HL-60/S4 treated with retinoic acid at 250 ng/mL for 4 days and 3 days (cell line): ENCODE results near the gene NFRKB.

Source experiments
- in situ Hi-C: fragments of 300-500 bp; cut with MboI; formaldehyde crosslinking; loops from 2 replicates; pipeline ENCODE4 v1.7.0; 2022; ENCODE audit warnings: low sequenced_read_pairs

Gene NFRKB

DNA sequence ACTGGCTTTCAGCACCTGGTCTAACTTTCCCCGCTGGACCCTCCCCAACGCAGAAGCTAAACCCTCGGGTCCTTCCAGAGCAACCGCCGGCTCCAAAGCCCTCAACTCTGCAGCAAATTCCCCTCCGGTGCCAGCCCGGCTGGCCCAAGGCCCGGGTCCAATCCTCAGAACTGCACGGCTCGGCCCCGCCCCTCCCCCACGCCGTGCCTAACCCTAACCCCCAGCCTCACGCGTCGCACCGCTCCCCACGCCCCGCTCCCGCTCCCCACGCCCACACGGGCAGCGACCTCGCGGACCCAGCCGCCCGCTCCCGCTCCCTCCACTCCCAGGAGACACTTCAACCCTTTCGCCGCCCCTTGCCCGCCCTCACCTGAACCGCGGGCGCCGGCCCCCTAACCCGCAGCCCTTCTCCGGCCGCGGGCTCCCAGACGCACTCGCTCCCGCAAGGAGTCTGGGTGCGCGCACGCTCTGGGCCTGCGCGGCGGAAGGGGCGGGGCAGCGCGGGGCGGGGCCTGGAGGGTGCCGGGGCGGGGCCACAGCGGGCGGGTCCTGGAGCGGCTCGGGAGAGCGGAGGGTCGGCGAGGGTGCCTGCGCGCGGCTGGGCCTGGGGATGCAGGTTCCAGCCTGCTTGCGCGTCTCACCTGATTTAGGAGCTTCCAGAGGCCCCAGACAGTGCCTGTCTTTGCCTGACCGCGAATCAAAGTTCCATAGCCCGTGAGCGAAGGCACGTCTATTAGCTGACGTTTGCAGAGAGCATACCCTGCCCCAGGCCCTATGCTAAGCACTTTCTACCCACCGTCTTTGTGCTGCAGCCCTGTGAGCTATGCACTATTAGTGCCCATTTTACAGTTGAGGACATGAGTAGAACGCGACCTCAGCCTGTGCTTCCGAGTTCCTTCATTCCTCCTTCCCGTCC is at the start of gene NFRKB:
Gene NFRKB (minus strand): TSS at position 453 of the 916 bp plus-strand sequence. CDS start 2,729 bp downstream, outside the sequence.
- in situ Hi-C loops, result no loop called here

DNA sequence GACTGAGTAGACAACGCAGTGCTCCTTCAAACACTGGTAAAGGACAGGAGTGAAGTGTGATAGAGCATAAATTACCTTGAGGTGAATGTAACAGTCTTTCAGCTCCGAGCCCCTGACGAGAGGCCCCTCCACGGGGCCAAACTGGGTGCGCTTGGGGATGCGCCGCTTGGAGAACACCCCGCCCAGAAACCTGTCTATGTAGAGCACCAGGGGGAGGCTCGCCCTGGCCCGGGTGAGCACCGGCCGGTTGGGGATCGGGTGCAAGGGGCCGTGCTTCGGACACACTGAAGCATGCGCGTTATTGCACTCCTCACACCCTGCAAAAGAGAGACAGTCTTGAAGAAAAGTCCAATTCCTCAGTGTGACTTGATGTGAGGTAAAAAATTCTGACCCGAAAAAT is 49.3 kb upstream of the NFRKB start:
- in situ Hi-C loops, result no loop called here

DNA sequence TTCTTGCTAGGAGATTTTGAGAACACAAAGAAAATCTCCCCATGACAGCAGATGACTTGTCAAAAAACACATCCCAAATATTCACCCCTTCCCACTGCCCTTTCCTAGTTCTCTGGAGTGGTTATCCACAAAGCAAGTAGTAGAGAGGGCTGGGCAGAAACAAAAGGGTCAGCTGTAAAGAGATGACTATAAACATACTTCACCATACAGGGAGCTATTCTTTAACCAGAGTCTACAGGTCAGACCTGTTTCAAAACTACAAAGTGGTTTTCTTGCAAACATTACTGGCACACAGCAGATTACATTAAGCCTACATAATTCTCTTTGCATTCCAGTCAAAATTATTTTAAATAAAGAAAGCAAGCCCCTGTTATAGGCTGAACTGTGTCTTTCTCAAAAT is 47.7 kb upstream of the NFRKB start:
- in situ Hi-C loops, result no loop called here

DNA sequence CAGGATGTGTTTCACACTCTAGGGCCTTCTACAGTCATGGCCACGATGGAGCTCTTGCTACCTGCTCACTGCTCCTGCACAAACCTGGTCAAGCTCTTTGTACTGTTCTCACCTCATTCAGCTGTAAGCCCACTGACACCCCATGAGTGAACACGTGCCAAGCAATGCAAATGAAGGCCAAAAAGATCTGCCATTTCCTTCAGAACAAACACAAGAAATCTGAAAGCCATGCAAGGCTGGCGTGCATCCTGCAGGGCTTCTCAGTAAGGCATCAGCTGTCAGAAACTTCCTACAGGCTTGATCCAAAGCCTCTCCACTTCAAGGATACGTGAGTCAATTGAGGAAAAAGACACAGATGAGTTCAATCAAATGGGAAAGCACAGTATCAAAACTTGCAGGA is 44.1 kb upstream of the NFRKB start:
- in situ Hi-C loops, result no loop called here

DNA sequence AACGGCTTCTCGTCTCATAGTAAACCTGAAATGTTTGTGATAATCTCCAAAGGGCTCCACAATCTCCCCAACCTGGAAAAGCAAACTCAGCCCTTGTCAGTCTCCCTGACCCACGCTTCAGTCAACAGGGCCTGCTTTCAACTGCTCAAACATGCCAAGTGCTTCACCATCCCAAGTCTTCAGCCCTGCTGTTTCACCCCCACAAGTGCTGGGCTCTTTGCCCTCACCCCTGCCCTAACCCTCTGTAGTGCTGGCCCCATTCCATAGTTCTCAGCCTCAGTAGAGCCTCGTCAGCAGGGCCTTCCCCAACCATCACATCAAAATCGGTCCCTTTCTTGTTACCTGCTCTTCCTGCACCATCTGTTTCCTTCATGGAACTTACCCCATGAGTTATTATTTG is 43.4 kb upstream of the NFRKB start:
- in situ Hi-C loops, result no loop called here

DNA sequence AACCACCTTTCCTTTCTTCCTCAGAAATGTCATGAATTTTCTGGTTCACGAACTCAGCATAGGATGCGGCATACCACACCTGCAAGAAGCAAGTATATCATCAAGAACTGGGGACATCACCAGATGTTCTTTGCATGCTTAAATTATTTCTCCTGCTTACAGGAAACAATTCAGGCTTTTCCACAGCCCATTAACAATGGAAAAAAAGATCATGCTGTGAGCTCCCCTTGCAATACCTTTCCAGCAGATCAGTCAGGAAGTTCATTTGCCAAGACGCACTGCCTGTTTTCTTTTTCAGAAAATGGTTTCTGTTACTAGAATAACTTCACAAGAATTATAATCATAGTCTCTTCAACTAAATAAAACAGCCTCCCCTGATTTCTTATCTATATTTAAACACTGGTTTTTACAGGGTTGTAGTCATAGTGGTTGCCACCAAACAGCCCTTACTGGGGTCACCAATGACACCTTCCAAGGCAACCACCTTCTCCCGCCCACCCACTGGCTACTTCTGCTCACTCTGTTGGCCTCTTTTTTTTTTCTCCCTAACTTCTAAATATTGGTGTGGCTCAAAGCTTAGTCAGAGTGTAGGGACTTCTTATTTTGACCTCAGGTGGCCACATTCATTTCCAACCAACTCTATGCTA is 42.3 kb upstream of the NFRKB start:
- in situ Hi-C loops, result no loop called here

DNA sequence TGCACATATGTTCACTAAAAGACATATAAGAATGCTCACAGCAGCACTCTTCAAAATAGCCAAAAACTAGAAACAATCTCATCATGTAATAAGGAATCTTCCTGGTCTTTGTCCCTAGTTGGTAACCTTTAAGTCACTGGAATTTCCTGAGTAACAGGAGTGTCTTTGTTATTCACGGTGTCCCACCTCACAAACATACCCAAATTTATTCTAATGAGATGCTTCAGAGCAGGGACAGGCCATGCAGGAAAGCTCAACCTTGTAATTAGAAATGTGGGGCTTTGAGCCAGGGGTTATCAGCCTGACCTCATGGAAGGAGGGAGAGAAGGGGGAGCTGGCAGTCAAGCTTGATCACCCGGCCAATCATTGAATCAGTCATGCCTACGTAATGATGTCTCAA is 40.3 kb upstream of the NFRKB start:
- in situ Hi-C loops, result no loop called here

DNA sequence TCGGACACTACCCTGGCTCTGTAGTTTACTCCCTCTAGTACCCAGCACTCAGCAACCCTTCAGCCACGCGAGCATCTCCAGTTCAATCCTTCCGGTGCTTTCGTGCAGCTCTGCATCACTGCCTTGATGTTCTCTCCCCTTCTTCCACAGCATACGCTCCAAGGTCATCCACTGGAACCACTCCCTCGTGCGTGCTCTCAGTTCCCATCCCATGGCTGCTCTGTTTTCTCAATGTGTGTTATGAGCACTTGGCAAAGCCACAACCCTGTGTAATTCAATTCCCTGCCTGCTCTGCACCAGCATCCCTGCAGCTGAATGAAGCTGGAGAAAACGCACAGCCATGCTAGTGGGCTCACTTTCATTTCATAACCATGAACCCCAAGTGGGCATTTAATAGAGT is 38.5 kb upstream of the NFRKB start:
- in situ Hi-C loops, result loop anchor here (5.0 kb wide), 1 partner anchor 198 kb away; no protein-coding TSS in a partner anchor

DNA sequence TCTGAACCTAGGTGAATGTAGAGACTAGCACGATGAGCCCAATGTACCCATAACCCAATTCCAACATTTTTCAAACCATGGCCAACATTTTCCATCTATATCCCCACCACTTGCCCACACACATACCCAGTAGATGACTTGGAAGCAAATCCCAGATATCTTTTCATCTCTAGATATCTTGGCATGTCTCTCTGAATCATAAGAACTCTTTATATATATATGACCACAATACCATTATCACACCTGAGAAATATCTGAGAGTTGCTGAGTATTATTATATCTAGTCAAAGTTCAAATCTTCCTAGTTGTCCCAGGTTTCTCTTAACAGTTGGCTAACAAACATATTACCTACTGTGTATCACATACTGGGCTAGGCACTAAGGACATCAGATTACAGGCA is 37.9 kb upstream of the NFRKB start:
- in situ Hi-C loops, result loop anchor here (5.0 kb wide), 1 partner anchor 199 kb away; no protein-coding TSS in a partner anchor

DNA sequence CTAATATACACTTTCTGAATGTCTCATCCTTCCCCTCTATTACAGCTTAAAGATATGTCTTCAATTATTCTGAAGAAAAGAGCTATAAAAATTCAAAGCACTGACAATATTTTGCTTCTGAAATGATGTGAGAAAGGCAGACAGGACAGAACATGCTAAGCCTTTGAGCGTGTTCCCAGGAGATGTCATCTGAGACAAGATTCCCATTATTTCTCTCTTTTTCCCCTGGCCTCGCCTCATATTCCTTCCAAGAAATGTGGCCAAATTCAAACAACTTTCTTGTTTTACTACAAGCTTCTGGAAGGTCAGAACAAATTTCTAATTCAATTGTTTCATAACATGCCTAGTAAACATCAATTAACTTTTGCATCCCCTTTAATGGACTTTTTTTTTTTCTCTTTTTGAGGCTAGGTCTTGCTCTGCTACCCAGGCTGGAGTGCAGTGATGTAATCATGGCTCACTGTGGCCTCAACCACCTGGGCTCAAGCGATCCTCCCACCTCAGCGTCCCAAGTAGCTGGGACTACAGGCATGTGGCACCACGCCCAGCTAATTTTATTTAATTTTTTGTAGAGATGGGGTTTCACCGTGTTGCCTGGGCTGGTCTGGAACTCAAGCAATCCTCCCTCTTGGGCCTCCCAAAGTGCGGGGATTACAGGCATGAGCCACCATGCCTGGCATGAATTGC is 37.1 kb upstream of the NFRKB start:
- in situ Hi-C loops, result loop anchor here (5.0 kb wide), 1 partner anchor 200 kb away; no protein-coding TSS in a partner anchor

DNA sequence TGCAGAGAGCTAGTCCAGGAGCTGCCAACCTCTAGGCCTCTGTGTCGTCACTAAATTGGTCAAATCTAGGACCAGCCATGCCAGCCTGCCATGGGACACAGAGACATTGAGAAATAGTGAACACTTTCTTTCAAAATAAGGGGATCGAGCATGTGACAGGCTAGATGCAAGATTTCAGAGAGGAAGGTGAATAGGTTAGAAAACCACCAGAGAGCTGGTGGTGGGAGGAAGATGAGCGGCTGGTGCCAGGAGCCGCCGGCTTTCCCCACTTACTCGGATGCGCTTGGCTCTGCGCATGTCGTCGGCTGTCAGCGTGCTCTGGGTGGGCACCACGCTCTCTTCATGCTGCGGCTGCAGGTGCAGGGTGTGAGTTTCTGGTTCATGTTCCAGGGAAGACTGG is 35.4 kb upstream of the NFRKB start:
- in situ Hi-C loops, result loop anchor here (5.0 kb wide), 1 partner anchor 202 kb away; no protein-coding TSS in a partner anchor

DNA sequence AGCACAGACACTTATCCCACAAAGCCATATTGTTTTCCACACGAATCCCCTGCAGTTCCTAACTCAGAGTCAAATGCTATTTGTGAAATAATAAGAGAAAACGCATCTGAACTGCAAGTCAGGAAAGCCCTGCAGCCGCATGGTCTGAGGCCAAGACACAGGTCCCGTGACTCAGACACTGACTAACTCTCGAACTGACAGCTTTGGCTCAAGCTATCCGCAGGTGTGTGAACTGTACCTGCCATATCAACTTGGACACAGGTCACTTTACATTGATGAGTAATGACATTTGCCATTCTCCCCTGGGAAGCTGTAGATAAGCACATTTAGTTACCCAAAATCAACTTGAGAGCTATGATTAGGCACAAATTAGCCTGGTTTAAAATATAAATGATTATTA is 34.9 kb upstream of the NFRKB start:
- in situ Hi-C loops, result loop anchor here (5.0 kb wide), 1 partner anchor 202 kb away; no protein-coding TSS in a partner anchor

DNA sequence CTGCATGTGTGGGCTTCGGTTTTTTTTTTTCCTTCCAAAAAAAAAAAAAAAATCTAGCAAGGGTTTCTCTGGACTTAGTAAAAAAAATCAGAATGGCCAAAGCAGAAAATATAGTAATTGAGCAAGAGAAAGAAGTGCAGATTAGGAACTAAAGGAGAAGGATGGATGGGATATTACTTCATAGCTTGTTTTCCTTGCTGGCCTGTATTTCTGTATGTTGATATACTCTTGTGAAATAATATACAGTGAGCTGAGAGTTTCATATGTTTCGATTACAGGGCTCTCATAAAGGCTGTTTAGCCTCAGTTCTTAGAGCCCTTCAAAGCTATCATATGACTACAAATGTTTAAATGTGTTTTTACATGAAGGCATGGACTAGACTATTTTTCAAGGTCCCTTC is 34.3 kb upstream of the NFRKB start:
- in situ Hi-C loops, result loop anchor here (5.0 kb wide), 1 partner anchor 203 kb away; no protein-coding TSS in a partner anchor

DNA sequence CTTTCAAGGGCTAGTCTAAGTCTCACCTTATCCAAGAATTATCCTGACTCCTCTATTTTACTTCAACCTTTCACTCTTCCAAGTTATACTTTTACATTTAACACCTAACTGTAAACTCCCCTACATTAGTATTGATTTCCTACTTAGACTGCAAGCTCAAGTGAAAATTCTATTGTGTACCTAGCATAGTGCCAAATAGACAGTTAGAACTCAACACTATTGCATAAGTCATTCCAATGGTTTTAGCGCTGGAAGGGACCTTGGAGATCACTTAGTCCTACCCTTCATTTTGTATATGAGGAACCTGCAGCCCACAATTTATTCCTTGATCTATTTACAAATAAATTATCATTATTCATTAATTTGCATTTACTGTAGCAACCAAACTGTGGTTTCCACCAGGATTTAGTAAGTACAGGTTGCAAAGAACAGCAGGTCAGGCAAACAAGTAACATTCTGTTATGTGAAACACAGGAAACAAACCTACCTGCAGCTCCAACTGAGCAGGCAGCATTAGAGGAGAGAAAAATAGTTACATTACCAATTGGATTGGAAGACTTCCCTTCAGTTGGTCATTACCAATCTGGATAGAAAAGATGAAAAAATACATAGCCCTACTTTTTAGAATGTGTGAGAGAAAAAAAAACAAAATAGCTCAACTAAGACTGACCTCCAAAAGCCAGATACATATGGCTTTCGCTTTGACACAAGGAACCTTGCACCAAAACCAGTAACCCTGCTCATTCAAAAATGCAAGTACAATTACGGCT is 33.7 kb upstream of the NFRKB start:
- in situ Hi-C loops, result no loop called here

DNA sequence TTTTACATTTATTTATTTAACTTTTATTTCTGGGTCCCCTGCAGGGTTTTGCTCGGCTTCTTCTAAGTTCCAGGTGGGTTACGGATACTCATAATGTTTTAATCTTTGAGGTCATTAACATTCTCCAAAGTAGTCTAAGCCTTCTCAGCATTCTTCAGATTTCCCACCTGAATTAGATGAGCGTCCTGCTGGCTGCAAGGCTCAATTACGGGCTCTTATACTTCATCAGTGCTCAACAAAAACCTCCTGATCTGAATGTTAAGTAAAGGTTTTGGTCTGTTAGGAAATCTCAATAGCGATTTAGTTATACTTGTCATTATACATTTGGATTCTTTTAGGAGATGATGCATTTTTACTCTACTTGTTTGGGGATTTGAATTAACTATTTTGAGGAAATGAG is 27.3 kb upstream of the NFRKB start:
- in situ Hi-C loops, result no loop called here

DNA sequence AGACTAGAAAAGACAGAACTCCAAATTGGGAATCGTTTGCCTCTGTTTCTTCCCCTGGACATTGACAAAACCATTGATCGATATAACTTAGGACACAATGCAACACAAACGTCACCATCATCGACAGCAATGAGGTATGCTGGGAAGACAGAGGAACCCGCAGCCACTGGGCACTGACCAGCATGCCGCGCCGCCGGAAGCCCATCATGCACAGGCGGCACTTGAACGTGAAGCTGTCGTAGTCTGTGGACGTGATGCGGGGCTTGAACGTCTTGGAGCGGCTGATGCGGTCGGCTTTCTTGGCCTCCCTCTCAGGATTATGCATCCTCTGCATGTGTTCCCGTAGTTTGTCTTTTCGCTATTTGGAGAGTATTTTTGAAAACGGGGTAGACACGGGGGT is 23.0 kb upstream of the NFRKB start:
- in situ Hi-C loops, result no loop called here

DNA sequence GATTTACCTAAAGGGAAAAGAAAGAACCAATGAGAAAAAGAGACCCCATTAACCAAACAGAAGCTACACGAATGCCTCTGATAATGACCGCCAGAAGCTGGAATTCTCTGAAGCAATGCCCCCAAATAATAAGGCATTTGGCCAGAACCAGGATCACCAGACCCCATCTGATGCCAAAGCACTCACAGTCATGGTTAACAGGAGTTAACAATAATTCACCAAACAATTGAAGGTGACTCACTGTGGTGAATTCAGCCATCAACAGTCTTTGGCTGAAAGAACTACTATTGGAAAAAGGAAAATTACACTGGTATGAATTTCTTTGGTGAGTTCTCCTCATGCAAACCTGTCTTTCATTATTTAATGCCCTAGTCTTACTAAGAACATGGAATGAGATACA is 21.9 kb upstream of the NFRKB start:
- in situ Hi-C loops, result no loop called here

DNA sequence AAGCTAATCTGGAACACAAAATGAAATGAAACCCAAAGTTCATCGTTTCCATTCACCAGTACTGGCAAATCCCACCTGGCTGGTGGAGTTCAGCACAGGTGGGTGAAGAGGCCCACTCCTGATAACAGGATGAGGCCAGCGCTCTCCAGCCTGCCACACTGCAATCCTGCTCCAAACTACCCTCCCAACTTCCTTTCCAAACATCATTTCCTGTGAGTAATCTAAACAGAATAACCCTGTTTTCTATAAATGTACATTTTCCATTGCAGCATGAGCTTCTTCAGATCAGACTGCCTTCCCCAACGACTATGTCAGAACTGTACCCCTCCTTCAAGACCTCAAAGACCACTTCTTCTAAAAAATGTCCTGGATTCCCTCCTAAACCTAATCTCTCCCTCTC is 15.9 kb upstream of the NFRKB start:
- in situ Hi-C loops, result no loop called here

DNA sequence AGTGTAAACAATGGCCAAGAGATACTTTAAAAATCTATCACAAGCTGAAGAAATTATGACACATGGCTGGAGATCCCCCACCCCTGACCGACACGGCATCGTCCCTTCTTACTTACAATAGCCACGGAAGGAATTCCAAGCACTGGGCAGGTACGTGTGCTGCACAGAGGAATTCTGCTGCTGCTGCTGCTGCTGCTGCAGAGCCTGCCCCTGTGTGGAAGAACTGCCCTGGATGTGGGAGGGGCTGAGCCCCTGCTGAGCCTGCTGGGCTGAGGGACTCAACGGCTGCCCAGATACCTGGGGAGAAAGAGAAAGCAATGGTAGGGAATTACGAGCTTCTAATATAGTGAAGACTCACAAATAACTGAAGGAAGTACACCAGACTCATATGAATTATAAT is 15.0 kb upstream of the NFRKB start:
- in situ Hi-C loops, result no loop called here

DNA sequence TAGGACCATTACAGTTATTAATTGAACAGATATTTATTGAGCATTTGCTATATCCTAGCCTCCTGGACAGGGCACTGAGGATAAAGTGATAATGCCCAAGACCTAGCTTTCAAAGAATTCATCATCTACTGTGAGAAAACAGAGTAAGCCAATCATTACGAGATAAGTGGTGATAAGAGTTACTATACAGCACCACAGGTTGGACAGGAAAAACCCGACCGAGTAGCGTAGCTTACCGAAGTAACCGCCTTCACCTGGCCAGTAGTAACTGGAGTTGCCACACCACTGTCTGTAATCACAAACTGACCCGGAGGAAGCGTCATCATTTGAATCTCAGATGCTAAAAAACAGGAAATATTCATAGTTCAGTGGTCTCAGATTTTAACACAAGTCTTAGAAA is 10.0 kb upstream of the NFRKB start:
- in situ Hi-C loops, result no loop called here

DNA sequence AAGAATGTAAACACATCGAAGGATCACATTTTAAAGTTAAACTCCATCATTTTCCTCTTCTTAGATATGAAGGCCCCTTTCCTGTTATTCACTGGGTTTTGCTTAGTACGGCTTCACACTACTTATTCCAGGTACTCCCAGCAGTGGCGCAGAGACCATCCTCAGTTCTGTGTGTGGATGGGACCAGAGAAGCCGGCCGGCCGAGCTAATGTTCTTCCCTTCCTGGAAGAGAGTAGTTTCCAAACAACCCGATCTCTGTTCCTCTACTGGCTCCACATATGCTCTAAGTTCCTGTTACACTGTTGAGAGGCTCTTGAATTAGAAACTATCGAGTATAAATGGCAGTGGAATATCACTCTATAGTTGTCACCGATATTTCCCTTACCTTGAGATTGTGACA is 684 bp upstream of the NFRKB start:
- in situ Hi-C loops, result no loop called here
